HCT116 (cell line): ENCODE results near the gene STON1. TPM values are rescaled to one million over a fixed set of nuclear protein-coding genes. Genes with fewer than 3 reads are reported as not detected.

Source experiments
- ATAC-seq: fragments of 200-7000 bp; cut with Tn5 transposase; 2 replicates; pipeline ENCODE4 v1.9.1; 2020; ENCODE audit warnings: mild to moderate bottlenecking, moderate library complexity
- BruUV-seq: library from RNA; stranded (reverse); fragments of 400-500 nt; replicated peaks from 2 replicates; lab custom pipeline; 2021; lab: Mats Ljungman, UMichigan
- CTCF ChIA-PET: fragments of 300-600 bp; sonication (Branson Sonifier 250); formaldehyde crosslinking; loops from one replicate; lab custom pipeline; 2021; ENCODE audit warnings: antibody characterized with exemption; lab: Charles Lee
- POLR2A ChIA-PET: fragments of 300-600, 350-600 bp; sonication (Branson Sonifier 250); formaldehyde crosslinking; loops from one replicate; lab custom pipeline; 2021; ENCODE audit warnings: antibody characterized with exemption; lab: Charles Lee
- RAD21 ChIA-PET, 2 experiments: fragments of 300-600 bp; sonication (Branson Sonifier 250); formaldehyde crosslinking; loops; one replicate each; lab custom pipeline; 2023; ENCODE audit warnings: low total read pairs in 2 of 2; ENCODE audit not compliant: uncharacterized antibody in 2 of 2, unreplicated experiment in 2 of 2, low non-redundant PET in 1 of 2; lab: Charles Lee
- DNase-seq: peaks from one replicate; pipeline ENCODE4 v3.0.0-alpha.2; 2010; ENCODE audit warnings: low read depth, low spot score
- H2AFZ ChIP-seq: fragments of 200-600 bp; shearing (Covaris generic), sonication (generic); 2 replicates; pipeline ENCODE4 v1.6.1; 2017; ENCODE audit warnings: low read depth, mixed run types, mixed read lengths, antibody characterized with exemption, low read length; ENCODE audit not compliant: poor library complexity, severe bottlenecking
- H3K27ac ChIP-seq: 2 replicates; pipeline ENCODE4 v1.5.1; 2012; ENCODE audit warnings: low read depth, low read length
- H3K27me3 ChIP-seq: fragments of 200-600 bp; sonication (generic); 2 replicates; pipeline ENCODE4 v1.6.1; 2016; ENCODE audit warnings: mixed run types, low read length, mixed read lengths; ENCODE audit not compliant: insufficient read depth
- H3K36me3 ChIP-seq, 2 experiments: fragments of 200-500 bp in 1 of 2; fragments of 200-600 bp in 1 of 2; sonication (Bioruptor generic) in 1 of 2; sonication (generic) in 1 of 2; 2 replicates each; pipeline versions ENCODE4 v1.5.1 to v1.6.1; 2014 to 2016; ENCODE audit warnings: low read length in 2 of 2, inconsistent platforms in 1 of 2, mixed read lengths in 1 of 2, mixed run types in 1 of 2; ENCODE audit not compliant: insufficient read depth in 2 of 2, control insufficient read depth in 1 of 2
- H3K4me1 ChIP-seq, 2 experiments: fragments of 200-600 bp in 1 of 2; sonication (generic) in 1 of 2; 2 replicates each; pipeline versions ENCODE4 v1.5.1 to v1.6.1; 2012 to 2017; ENCODE audit warnings: low read length in 2 of 2, inconsistent platforms in 1 of 2, mild to moderate bottlenecking in 1 of 2, mixed read lengths in 1 of 2, mixed run types in 1 of 2, moderate library complexity in 1 of 2; ENCODE audit not compliant: insufficient read depth in 2 of 2, control insufficient read depth in 1 of 2
- H3K4me2 ChIP-seq: fragments of 200-600 bp; sonication (generic); 2 replicates; pipeline ENCODE4 v1.6.1; 2017; ENCODE audit warnings: mixed run types, low read length, mixed read lengths
- H3K4me3 ChIP-seq, 2 experiments: fragments of 200-600 bp in 1 of 2; sonication (generic) in 1 of 2; replicated peaks in 1 of 2; 2 replicates each; pipeline ENCODE4 v1.5.1; 2011 to 2016; ENCODE audit warnings: low read length in 2 of 2, control low read depth in 1 of 2, low read depth in 1 of 2, mild to moderate bottlenecking in 1 of 2, mixed read lengths in 1 of 2, mixed run types in 1 of 2
- H3K79me2 ChIP-seq: fragments of 200-600 bp; sonication (generic); 2 replicates; pipeline ENCODE4 v1.6.1; 2017; ENCODE audit warnings: mild to moderate bottlenecking, mixed run types, low read length, moderate library complexity, mixed read lengths; ENCODE audit not compliant: insufficient read depth
- H3K9ac ChIP-seq: fragments of 200-600 bp; sonication (generic); 2 replicates; pipeline ENCODE4 v1.6.1; 2016; ENCODE audit warnings: low read length, mixed read lengths
- H3K9me2 ChIP-seq: fragments of 200-600 bp; sonication (generic), shearing (Covaris generic); 2 replicates; pipeline ENCODE4 v1.6.1; 2017; ENCODE audit warnings: mixed run types, mild to moderate bottlenecking, moderate library complexity; ENCODE audit not compliant: insufficient read depth
- H3K9me3 ChIP-seq, 2 experiments: fragments of 200-500 bp in 1 of 2; fragments of 200-600 bp in 1 of 2; sonication (Bioruptor generic) in 1 of 2; sonication (generic) in 1 of 2; 2 replicates each; pipeline ENCODE4 v1.6.1; 2014 to 2017; ENCODE audit warnings: low read length in 2 of 2, mixed read lengths in 2 of 2, inconsistent platforms in 1 of 2, low read depth in 1 of 2, mild to moderate bottlenecking in 1 of 2, mixed run types in 1 of 2, moderate library complexity in 1 of 2; ENCODE audit not compliant: control insufficient read depth in 1 of 2, insufficient read depth in 1 of 2
- H4K20me1 ChIP-seq: fragments of 200-600 bp; sonication (generic), shearing (Covaris generic); 2 replicates; pipeline ENCODE4 v1.6.1; 2017; ENCODE audit warnings: mixed run types, mild to moderate bottlenecking, moderate library complexity; ENCODE audit not compliant: insufficient read depth
- CBX3 ChIP-seq: IDR thresholded peaks from 2 replicates; pipeline ENCODE4 v1.6.1; 2012; ENCODE audit warnings: low read depth
- CEBPB ChIP-seq: IDR thresholded peaks from 2 replicates; pipeline ENCODE4 v1.6.1; 2012; ENCODE audit warnings: low read depth
- EGR1 ChIP-seq: IDR thresholded peaks from 2 replicates; pipeline ENCODE4 v1.6.1; 2012; ENCODE audit warnings: low read depth
- ELF1 ChIP-seq: IDR thresholded peaks from 2 replicates; pipeline ENCODE4 v1.6.1; 2012; ENCODE audit warnings: low read depth, borderline replicate concordance
- EZH2phosphoT487 ChIP-seq: fragments of 200-600 bp; IDR thresholded peaks from 2 replicates; pipeline ENCODE4 v1.6.1; 2018; ENCODE audit warnings: antibody characterized with exemption, borderline replicate concordance
- FOSL1 ChIP-seq: IDR thresholded peaks from 2 replicates; pipeline ENCODE4 v1.6.1; 2012; ENCODE audit warnings: low read depth
- JUND ChIP-seq: IDR thresholded peaks from 2 replicates; pipeline ENCODE4 v1.6.1; 2012
- POLR2A ChIP-seq: IDR thresholded peaks from 2 replicates; pipeline ENCODE4 v1.7.0; 2011; ENCODE audit warnings: borderline replicate concordance; ENCODE audit not compliant: insufficient read depth, insufficient read length; ENCODE audit errors: extremely low read depth
- POLR2AphosphoS5 ChIP-seq: IDR thresholded peaks from 2 replicates; pipeline ENCODE4 v1.6.1; 2011; ENCODE audit warnings: mild to moderate bottlenecking, low read depth, low read length, moderate library complexity
- RAD21 ChIP-seq: IDR thresholded peaks from 2 replicates; pipeline ENCODE4 v1.6.1; 2012; ENCODE audit warnings: low read depth, mild to moderate bottlenecking
- SP1 ChIP-seq: IDR thresholded peaks from 2 replicates; pipeline ENCODE4 v1.6.1; 2012; ENCODE audit warnings: low read depth
- TCF7L2 ChIP-seq: IDR thresholded peaks from 2 replicates; pipeline ENCODE4 v1.7.0; 2011; ENCODE audit warnings: borderline replicate concordance, inconsistent platforms; ENCODE audit not compliant: insufficient read depth, insufficient read length; ENCODE audit errors: extremely low read depth
- YY1 ChIP-seq: IDR thresholded peaks from 2 replicates; pipeline ENCODE4 v1.6.1; 2011; ENCODE audit warnings: low read length, low read depth, moderate library complexity, mild to moderate bottlenecking; ENCODE audit not compliant: insufficient replicate concordance; ENCODE audit errors: extremely low read depth
- ZFX ChIP-seq: fragments of 450-650 bp; IDR thresholded peaks from 2 replicates; pipeline ENCODE4 v1.6.1; 2017
- ZNF274 ChIP-seq: fragments of 200-500 bp; sonication (Bioruptor generic); IDR thresholded peaks from 2 replicates; pipeline ENCODE4 v1.6.1; 2014; ENCODE audit warnings: mild to moderate bottlenecking, low read depth, low read length, inconsistent platforms
- intact Hi-C: fragments of 100-400 bp; cut with micrococcal nuclease; formaldehyde crosslinking; loops from 2 replicates; pipeline ENCODE4 v1.10.0; 2022
- total RNA-seq: library from RNA; stranded (reverse); gene quantifications from one replicate; pipeline ENCODE4 v1.2.1, GENCODE V29; 2021; ENCODE audit not compliant: unreplicated experiment
- TF ChIP-seq, protein P1 (sequence below): IDR thresholded peaks from 2 replicates; pipeline ENCODE4 v1.6.1; 2012

STON1 gene
- total RNA-seq, 1 experiment from 2014 or later, result 1.4 TPM

DNA sequence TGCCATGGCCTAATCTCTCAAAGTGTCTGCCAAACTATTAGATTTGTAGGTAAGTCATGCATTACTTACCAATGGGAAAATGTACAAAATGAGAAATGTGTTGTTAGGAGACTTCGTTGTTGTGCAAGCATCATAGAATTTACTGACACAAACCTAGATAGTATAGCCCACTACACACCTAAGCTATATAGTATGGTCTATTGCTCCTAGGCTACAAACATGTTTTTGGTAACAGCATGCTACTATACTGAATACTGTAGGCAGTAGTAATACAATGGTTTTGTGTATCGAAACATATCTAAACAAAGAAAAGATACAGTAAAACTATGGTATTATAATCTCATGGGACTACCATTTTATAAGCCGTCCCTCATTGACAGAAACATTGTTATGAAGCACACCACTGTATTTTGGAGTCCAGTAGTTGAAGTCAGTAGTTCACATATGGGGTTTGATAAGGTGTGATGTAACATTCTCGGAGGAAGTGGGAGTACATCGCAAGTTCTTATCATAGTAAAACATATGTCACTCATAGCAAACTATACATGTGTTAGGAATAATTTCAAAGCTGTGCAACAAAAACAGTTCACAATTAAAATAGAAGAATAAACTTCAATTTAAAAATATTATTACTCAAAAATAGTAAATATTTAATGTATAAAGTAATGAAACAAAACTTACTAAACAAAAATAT, 75.7 kb downstream of the STON1 start:
- TF ChIP-seq JUND (no peak), POLR2AphosphoS5 (no peak), TCF7L2 (no peak), POLR2A (no peak), SP1 (no peak)
- Histone ChIP-seq H3K9me3 (no peaks in the 10 kb centered on the region), H2AFZ (no peak overlapping the region), H3K79me2 (no peaks in the 10 kb centered on the region), H4K20me1 (no peaks in the 10 kb centered on the region), H3K9ac (no peak overlapping the region), H3K36me3 (no peaks in the 10 kb centered on the region), H3K27me3 (no peaks in the 10 kb centered on the region), H3K4me1 (peaks cover 13 to 24% of the 10 kb centered on the region in 2 experiments; a peak in 3 of 4 replicates), H3K4me3 (no peak overlapping the region), H3K27ac (no peak overlapping the region), H3K9me2 (no peaks in the 10 kb centered on the region), H3K4me2 (no peak overlapping the region)
- no TSS peak for BruUV-seq
- POLR2A ChIA-PET, result no interaction called here
- intact Hi-C loops, result no loop called here
- no peak for ATAC-seq
- CTCF ChIA-PET, result interaction anchor here (0.6 kb wide), 1 partner anchor 21 kb away, joined by 5 read pairs; no protein-coding TSS in a partner anchor
- DNase-seq, result no peak
- RAD21 ChIA-PET, result no interaction called here

DNA sequence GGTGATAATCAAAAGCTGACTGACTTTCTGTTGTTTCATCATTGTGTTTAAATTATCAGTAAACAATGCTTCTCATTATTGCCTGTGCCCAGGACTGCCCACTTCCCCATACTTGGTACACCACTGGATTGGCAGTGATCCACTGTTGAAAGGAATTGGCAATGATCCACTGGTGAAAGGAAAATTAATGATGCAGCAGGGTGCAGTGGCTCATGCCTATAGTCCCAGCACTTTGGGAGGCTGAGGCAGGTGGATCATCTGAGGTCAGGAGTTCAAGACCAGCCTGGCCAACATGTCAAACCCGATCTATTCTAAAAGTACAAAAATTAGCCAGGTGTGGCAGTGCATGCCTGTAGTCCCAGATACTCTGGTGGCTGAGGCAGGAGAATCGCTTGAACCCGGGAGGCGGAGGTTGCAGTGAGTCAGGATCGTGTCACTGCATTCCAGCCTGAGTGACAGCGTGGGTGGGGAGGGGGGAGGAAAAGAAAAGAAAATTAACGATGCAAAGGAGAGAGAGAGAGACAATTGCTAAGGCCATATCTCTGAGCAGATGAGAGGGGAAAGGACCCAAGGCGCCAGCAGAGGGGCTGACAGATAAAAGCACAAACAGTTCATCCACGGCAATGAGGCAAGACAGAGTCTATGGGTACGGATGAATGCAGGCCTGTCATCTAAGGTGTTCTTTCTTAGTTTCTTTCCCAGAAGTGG, 77.5 kb downstream of the STON1 start:
- ChIA-PET POLR2A (no interaction called here), RAD21 (no interaction called here), CTCF (no interaction called here)
- no peaks in the 10 kb centered on the region for H3K27me3 ChIP-seq
- no peaks in the 10 kb centered on the region for H3K9me3 ChIP-seq
- H3K4me3 ChIP-seq, result peak overlapping the region; percentile 5 to 49; a peak in 3 of 4 replicates
- no peak overlapping the region for H3K27ac ChIP-seq
- peak overlapping the region; percentile 62 for H2AFZ ChIP-seq
- no peaks in the 10 kb centered on the region for H3K9me2 ChIP-seq
- intact Hi-C loops, result no loop called here
- peaks cover 13 to 16% of the 10 kb centered on the region in 2 experiments; a peak in 3 of 4 replicates for H3K4me1 ChIP-seq
- H4K20me1 ChIP-seq, result no peaks in the 10 kb centered on the region
- H3K79me2 ChIP-seq, result no peaks in the 10 kb centered on the region
- TF ChIP-seq CBX3, result peak; percentile 86; the same call in 1 of the 2 replicates
- TF ChIP-seq FOSL1, result peak; percentile 96
- TF ChIP-seq RAD21, result peak; percentile 19; the same call in 1 of the 2 replicates
- peak; percentile 96 for TF ChIP-seq EGR1
- TF ChIP-seq YY1, result no peak
- TF ChIP-seq ZNF274, result no peak
- TF ChIP-seq ZFX, result no peak
- TF ChIP-seq SP1, result peak; percentile 72
- TF ChIP-seq, protein P1, sequence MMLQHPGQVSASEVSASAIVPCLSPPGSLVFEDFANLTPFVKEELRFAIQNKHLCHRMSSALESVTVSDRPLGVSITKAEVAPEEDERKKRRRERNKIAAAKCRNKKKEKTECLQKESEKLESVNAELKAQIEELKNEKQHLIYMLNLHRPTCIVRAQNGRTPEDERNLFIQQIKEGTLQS, result no peak
- TF ChIP-seq POLR2AphosphoS5, result 0 out of 2 replicates have a peak, but pooled peaks have one; percentile 18
- TF ChIP-seq ELF1, result peak; percentile 25; the same call in 1 of the 2 replicates
- TF ChIP-seq CEBPB, result peak; percentile 68
- TF ChIP-seq EZH2phosphoT487, result no peak
- no peak for TF ChIP-seq POLR2A
- TF ChIP-seq JUND, result peak; percentile 74
- BruUV-seq, result no TSS peak
- H3K9ac ChIP-seq, result no peak overlapping the region
- DNase-seq, result peak; percentile 68
- no peaks in the 10 kb centered on the region for H3K36me3 ChIP-seq
- ATAC-seq, result peak; percentile 90
- H3K4me2 ChIP-seq, result peak overlapping the region; percentile 70
